Uterus (tissue), 2 donors: ENCODE results near the gene CXCR3.

Experiments
- CTCF ChIP-seq, 4 experiments: fragments of 200-600 bp in 2 of 4; fragments of 450-650 bp in 2 of 4; sonication (generic) in 2 of 4; IDR thresholded peaks; one replicate each; pipeline ENCODE4 v1.5.1; 2016 to 2019; ENCODE audit warnings: antibody characterized with exemption in 4 of 4, mild to moderate bottlenecking in 2 of 4, moderate library complexity in 1 of 4
- POLR2A ChIP-seq, 2 donors: fragments of 450-650 bp; IDR thresholded peaks; one replicate each; pipeline ENCODE4 v1.6.1; 2016; ENCODE audit warnings: antibody characterized with exemption in 2 of 2, mild to moderate bottlenecking in 1 of 2, moderate library complexity in 1 of 2

GRCh38 chrX:71627588-71628404 lies 9.5 kb upstream of the CXCR3 start:
- TF ChIP-seq CTCF (IDR thresholded peaks at IDR 0.05) (no peak), POLR2A (IDR thresholded peaks at IDR 0.05) (no peak)
